Glomerular visceral epithelial cell (primary cell): Measurements from ENCODE around the gene CCDC6.

ENCODE experiments used
- DNase-seq: peaks from one replicate; pipeline ENCODE4 v3.0.0-alpha.2; 2016; ENCODE audit errors: extremely low spot score

CCDC6 gene

GRCh38 chr10:59852670-59853069 lies 53.7 kb downstream of the CCDC6 start:
- DNase-seq, result no peak

DNA sequence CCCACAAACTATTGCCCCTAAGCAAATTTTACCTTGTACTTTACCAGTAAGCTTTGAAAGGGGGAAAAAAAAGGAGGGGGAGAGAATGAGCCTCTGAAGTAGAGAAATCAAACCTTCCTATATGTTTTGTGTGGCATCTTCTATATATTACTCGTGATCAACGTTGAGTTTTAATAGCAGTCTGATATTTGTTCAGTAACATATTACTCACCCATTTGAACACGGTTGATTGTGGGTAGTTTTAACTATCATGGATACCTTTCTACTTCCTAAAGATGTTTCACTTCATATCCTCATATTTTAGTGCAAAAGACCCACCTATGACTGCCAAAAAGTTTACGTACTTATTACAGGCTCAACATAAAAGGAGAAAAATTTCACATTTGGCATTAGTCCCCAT lies 54.5 kb downstream of the CCDC6 start:
- no peak for DNase-seq

DNA sequence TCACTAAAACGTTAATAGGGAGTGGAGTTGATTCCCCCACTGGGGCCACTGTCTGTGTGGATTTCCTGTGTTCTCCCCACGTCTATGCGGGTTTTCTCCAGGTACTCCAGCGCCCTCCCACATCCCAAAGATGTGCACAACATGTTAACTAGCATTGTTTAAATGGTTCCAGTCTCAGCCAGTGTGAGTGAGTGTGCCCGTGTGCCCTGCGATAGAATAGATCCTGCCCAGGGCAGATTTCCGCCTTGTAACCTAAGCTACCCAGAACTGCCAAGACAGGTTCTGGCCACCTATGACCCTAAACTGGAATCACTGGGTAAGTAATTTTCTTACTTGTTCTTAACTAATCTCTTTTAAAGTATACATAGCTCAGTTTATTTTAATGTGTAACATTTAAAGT lies 58.5 kb downstream of the CCDC6 start:
- DNase-seq, result no peak

DNA sequence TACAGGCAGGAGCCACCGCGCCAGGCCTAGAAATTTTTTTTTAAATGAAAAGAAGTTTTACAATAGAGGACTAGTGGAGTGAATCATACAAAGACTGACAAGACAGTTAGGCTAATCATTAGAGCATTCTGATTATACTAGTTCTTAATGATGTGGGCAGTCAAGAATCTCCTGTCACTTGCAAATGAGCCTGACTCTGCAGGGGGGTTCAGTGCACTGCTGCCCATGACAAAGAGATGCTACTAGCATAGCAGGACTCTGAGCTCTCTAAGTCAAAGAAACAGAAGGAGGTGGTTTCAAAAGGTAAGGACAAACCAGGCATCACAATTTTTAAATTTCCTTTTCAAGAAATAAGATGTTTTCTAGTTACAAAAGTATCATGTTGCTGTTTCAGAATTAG lies 59.0 kb downstream of the CCDC6 start:
- DNase-seq, result no peak

DNA sequence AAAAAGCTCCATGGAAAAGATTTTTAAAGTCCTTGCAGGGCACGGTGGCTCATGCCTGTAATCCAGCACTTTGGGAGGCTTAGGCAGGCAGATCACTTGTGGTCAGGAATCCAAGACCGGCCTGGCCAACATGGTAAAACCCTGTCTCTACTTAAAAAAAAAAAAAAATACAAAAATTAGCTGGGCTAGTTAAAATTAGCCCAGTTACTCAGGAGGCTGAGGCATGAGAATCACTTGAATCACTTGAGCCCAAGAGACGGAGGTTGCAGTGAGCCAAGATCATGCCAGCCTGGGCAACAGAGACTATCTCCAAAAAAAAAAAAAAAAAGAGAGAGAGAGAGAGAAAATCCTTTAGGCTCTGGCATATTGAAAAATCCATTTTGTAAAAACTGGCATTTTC lies 61.9 kb downstream of the CCDC6 start:
- DNase-seq, result no peak

DNA sequence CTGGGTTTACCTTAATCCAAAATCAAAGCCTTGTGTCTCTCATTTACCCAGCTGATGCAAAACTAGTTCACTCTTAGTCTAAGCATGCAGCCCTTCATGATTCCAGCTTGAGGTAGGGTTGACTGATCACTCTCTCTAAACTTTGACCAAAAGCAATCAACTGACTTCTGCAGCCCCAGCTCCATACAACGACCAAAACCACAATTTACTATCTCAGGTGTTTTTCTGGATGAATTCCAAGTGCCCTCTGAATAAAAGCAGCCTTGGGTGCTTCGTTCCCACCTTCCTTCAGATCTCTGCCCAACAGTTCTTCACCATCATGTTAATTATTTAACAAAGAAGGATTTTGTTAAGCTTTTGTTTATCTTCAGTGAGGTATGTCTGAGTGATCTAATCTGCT lies 62.6 kb downstream of the CCDC6 start:
- DNase-seq, result peak; percentile 8

- DNase-seq, result peak; percentile 38
Observed at GRCh38 chr10:59839576-59839975, 66.8 kb downstream of the CCDC6 start.

DNA sequence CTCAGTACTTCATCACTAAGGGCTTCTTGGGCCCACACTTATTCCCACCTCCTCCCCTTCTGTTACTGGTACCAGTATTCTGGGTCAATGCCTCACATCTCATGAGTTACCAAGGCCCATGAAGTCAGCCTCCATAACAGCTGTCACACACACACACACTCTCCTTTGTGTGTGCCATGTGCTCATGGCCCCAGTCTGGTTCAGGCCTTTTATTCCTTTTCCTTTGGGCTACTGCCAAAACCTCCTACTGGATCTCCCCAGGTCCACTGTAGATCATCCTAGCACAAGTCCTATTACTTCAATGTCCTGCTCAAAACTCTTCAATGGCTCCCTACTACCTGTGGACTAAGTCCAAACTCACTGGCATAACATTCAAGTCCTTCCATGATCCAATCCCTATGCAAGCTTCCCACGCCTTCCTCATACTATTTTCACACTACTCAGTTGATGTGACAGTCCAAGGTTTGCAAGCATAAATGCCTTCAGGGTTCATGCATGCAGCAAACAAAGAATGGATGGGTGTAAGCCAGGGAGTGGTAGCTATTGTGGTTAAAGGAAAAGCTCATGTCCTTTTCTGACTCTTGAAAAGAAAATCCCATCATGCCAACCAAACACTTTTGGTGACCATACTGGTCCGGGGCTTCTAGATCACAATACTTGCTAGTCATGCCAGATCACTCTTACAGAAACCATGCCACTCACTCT lies 68.1 kb downstream of the CCDC6 start:
- DNase-seq, result no peak

- no peak for DNase-seq
Observed at GRCh38 chr10:59833810-59834209, 72.5 kb downstream of the CCDC6 start.

DNA sequence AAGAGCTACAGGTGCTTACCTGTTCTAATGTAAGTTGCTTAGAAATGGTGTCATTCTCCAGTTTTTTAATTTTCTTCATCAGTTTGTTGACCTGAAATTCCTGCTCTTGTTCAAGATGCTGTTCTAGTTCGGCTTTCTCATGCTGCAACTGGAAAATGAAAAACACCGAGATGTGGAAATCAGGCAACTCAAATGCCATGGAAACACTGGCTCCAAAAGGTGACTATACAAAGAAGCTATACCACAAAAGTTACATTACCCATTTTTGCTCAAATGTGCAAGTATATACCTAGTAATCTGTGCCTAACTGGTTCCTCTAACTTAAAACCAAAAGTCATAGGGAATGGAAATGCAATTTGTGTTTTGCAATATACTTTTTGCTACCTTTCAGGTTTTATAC lies 73.8 kb downstream of the CCDC6 start:
- DNase-seq, result no peak

DNA sequence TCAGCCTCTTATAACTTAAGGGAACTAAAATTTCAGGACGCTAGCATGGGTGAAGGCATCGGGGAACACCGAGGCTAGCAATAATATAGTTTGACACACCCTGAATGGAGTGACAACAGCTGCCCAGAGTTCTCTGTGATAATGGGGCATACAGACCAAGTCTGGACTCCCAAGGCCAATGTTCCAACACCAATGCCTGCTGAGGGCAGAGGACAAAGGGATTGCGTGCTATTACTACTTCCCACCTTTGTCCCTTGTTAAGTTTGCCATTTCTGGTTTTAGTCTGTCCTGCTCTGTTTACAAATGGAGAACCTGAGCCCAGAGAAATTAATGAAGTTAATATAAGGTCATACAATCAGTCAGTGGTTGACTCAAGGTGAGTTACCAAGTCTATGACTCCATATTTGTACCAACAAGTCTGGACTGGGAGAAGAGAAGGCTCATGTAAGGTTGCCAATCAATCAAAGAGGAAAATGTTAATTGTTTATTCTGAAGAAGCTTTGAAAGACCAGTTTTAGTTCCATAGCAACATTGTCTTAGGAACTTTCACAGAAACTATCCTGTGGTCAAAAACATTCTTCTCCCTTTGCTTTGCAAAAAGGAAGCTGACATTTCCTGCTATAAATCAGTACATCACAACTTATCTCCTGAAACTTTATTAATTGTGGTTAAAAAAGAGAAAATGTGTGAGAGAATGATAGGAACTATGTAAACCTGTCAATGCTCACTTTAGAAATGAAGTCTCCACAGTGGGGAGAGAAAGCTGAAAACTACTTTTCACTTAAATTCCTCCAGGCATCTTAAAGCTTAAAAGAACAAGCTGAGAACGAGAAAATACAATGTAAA lies 74.5 kb downstream of the CCDC6 start:
- DNase-seq, result no peak

DNA sequence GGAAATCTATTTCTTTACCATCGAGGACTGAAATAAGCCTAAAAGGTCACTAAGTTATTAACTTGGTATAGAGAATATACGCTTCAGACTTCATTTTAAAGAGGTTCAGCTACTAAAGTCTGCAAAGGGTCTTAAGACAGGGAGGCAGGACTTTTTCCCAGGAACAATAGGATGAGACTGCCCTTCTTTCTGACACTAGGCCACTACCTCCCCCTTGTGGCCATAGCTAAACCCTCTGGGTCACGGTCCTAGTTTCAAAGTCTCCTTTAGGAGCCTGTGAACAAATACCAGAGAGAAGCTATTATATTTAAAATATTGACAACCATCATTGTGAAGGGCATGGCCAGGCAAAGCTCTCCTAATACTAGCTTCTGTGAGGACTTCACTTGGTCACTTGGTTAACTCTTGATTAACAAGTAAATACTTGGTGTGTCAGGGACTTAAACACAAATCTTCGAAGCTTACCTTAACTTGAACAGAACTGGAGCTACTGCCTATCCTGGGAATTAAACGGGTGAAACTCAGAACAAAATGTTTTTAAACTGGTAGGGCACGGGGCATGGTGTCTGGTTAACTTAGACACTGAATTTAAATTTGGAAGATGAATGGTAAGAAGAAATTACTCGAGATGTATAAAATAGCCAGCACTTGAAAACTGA lies 75.6 kb downstream of the CCDC6 start:
- peak; percentile 51 for DNase-seq

DNA sequence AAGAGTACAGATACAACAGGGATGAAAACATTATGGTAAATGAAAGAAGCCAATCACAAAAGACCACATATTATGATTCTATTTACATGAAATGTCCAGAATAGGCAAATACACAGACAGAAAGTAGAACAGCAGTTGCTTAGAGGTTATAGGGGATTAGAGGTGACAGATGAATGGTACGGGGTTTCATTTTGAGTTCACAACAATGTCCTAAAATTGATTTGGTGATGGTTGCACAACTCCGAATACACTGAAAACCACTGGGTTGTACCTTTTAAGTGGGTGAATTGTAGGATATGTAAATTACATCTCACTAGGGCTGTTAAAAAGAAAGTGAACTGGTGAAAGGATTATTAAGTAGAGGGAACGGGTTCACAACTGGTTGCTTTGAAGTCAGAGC lies 76.8 kb downstream of the CCDC6 start:
- DNase-seq, result no peak

- DNase-seq, result no peak
Observed at GRCh38 chr10:59829024-59829423, 77.3 kb downstream of the CCDC6 start.

DNA sequence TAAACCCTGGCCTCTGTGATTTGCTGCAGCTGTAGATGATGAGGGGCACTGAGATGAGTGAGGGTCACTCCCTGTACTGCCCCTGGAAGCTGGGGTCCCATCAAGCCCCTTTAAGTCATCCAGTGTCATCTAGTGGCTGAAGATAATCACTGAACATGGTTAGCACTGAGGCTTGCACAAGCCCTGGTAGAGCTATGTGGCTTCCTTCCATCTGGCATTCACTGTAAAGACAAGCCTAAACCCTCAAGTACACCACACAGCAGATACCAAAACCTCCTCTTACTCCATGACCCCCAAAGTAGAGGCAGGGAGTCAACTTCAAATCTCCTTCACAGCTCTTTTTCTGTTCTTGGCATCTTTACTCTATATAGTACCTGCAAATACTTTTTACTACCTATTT lies 80.4 kb downstream of the CCDC6 start:
- no peak for DNase-seq

DNA sequence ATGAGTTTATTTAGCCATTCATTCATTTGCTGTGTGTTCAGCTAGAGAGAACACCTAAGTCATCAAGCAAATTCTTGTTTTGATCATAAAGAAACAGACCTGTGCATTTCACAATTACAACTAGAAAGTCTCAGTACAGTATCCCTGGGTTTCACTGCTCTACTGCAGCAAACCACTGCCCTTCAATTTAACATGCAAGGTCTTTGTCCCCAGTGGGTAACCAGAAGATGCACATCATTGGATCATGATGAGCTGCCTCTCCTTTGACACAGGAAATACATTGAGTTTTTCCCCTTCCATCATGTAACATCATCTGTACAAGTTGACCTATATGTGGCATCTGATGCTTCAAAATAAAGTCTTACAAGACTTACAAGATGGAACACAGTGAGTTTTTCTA lies 82.6 kb downstream of the CCDC6 start:
- DNase-seq, result no peak

DNA sequence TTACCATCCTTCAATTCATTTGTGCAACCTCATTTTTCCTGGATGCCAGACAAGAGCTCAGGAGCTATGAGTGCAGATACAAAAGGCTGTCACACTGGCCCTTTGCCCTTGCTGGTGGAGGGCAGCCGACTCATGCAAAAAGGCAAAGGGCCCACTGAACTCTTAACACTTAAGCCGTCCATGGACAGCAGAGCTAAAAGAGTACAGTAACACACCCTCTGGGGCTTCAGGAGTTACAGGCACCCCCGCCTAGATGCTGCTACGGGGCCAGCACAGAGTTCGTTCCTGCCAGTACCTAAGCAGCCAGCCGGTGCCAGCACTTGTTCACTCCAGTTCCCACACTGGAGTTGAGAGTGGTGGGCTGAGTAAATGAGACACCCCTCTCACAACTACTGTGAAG lies 83.2 kb downstream of the CCDC6 start:
- DNase-seq, result no peak

GRCh38 chr10:59820471-59820870 lies 85.9 kb downstream of the CCDC6 start:
- no peak for DNase-seq

- no peak for DNase-seq
Observed at GRCh38 chr10:59819683-59820082, 86.7 kb downstream of the CCDC6 start.

DNA sequence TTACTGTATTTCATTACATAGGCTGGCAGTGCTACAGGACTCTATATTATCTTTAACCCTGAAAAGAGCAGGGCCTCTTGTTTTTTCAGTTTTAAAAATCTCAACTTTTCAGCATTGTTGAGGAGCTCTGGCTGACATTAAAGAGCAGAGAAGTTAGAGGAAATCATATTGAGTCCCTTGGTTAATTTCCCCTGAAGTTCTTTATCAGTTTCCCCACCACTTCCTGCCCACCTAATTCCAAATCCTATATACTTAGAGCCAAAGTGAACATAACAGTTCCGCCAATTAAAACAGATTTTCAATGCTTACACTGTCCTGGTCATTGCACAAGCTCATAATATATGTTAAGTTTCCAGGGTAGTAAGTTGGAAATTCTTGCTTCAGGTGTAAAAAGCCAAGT lies 87.1 kb downstream of the CCDC6 start:
- DNase-seq, result no peak

DNA sequence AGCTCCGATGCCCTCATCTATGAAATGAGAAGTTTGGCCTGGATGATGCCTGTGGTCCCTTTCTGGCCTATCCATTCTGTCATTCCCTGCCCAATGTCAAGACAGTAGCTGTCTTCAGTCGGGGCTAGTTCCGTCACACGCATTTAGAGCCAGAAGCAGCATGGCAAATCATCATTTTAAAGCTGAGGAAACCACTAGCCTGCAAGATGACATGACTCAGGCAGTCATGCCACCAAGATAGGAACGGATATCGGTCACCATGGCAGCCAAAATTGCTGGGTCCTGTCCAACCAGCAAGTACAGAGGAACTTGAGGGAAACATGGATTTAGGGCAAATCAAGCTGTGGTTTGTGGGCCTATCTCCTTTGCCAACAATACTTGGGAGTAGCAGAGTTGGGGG lies 88.6 kb downstream of the CCDC6 start:
- DNase-seq, result no peak

GRCh38 chr10:59814878-59815277 lies 91.5 kb downstream of the CCDC6 start:
- DNase-seq, result no peak
